Endometrial microvascular endothelial cells (primary cell): ENCODE measurements around the gene ENTR1. TPM values are rescaled to one million over a fixed set of nuclear protein-coding genes. Genes with fewer than 3 reads are reported as not detected.

Experiments used
- in situ Hi-C: cut with HindIII; loops from 2 replicates; pipeline ENCODE4 v1.10.0; 2017; ENCODE audit warnings: low sequenced_read_pairs, low pct_unique_long_range_greater_than_20kb; ENCODE audit errors: inconsistent ontology term
- total RNA-seq: library from RNA; depleted of rRNA; stranded (reverse); fragments of >200 nt; gene quantifications from one replicate; pipeline ENCODE4 v1.2.3, GENCODE V29; 2015; ENCODE audit errors: inconsistent ontology term

ENTR1 gene
- total RNA-seq, 1 donor from 2014 or later: 55.2 TPM

DNA sequence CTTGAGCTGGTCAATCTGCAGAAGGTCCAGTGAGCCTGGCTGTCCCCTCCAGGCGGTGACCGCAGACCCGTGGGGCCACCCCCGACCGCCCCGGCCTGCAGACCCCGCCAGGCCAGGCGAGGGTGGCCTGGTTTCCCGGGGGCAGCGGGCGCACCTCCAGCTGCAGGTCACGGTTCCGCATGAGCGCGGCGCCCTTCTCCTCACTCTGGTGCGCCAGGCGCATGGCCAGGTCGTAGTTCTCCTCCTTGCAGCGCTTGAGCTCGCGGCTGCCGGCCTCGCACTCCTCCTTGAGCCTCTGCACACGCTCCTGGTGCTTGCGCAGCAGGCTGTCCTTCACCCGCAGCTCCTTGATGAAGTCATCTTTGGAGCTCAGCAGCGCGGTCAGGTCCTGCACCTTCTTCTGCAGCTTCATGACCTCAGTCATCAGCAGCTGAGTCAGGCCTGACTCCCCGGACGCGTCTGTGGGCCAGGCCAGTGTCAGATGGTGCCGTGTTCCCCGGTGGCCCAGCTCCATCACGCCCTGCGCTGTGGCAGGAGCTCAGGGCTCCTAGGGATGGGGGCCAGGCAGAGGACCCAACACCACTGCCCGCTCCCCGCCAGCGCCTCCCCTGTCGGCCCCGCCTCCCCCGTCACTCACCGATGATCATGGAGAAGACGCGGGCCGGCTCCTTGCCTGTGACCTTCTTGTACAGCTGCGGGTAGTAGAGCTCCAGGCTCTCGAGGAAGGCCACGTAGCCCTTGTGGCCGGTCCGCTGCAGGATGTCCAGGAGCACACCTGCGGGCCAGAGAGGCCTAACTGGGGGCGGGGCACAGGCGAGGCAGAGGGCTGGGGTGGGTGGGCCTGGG lies 39.5 kb downstream of the ENTR1 start:
- in situ Hi-C loops: no loop called here

- in situ Hi-C loops: no loop called here
Measured at GRCh38 chr9:136370037-136370436, 40.4 kb downstream of the ENTR1 start.

- in situ Hi-C loops: no loop called here
Measured at GRCh38 chr9:136368190-136368589, 42.2 kb downstream of the ENTR1 start.

GRCh38 chr9:136367296-136368145 lies 42.9 kb downstream of the ENTR1 start:
- in situ Hi-C loops: no loop called here

DNA sequence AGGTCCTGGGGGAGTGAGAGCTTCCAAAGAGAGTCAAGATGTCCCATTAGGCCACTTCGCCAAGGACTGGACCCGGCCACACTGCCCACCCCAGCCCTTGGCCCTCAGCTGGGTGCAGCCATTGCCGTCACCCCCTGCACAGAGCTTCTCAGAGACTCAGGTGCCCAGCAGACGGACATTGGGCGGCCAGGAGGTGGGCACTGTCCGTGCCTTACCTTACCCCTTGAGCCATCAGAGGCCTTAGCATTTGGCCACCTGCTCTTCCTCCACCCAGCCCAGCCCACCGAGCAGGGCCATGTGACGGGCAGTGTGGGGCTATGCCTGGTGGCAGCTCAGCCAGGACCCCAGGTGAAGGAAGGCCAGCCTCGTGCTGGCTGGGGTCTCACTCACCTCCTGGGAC lies 43.6 kb downstream of the ENTR1 start:
- in situ Hi-C loops: no loop called here

DNA sequence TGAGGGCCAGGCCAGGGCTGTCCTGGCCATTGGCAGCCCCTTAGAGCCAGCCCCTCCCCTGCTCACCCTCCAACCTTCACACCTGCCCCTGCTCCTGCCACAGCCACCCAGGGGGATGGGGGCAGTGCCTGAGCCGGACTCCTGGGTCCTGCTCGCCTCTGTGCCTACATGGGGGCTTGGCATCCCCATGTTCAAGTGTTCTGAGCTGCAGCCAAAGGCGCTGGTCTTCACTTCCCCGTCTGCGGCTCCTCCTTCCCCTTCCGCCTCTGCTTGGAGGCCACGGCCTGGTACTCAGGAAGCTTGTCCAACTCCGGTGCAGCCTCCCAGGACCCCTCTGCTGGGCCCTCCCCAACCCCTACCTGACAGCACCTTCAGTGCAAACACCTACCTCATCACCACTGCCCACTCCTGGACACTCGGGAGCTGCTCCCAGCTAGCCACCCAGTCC lies 44.6 kb downstream of the ENTR1 start:
- in situ Hi-C loops: no loop called here

GRCh38 chr9:136364942-136365774 lies 45.3 kb downstream of the ENTR1 start:
- in situ Hi-C loops: no loop called here

DNA sequence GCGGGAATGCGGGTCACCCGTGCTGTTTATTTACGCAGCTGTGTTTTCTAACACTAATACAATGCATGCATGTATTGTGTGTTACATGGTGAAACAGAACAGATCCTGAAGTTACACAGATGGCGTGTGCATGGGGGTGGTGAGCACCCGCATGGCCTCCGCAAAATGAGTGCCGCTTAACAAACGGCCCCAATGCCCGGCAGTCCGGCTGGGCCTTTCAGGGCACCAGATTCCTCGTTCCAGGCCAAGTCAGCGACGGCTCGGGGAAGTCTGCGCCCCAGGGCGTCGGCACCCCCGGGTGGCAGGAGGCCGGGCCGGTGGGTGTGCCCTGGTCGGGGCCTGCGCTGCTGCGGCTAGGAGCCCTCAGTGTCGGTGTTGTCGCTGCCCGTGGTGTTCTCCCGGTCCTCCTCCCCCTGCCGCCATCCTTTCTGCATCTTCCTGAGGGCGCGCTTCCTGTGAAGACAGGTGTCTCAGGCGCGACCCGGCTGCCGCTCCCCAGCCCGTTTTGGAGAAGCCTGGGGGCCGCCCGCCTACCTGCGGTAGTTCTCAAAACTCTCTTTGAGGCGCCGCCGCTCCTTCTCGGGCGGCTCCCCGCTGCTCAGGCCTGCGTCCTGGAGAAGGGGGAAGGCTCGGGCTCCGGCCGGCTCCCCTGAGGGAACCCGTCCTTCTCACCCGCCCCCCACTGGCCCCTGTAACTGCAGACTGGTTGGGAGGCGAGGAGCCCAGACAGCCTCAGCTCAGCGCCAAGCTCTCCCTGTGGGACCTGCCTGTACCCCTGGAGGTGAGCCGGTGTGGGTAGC lies 46.3 kb downstream of the ENTR1 start:
- in situ Hi-C loops: no loop called here

DNA sequence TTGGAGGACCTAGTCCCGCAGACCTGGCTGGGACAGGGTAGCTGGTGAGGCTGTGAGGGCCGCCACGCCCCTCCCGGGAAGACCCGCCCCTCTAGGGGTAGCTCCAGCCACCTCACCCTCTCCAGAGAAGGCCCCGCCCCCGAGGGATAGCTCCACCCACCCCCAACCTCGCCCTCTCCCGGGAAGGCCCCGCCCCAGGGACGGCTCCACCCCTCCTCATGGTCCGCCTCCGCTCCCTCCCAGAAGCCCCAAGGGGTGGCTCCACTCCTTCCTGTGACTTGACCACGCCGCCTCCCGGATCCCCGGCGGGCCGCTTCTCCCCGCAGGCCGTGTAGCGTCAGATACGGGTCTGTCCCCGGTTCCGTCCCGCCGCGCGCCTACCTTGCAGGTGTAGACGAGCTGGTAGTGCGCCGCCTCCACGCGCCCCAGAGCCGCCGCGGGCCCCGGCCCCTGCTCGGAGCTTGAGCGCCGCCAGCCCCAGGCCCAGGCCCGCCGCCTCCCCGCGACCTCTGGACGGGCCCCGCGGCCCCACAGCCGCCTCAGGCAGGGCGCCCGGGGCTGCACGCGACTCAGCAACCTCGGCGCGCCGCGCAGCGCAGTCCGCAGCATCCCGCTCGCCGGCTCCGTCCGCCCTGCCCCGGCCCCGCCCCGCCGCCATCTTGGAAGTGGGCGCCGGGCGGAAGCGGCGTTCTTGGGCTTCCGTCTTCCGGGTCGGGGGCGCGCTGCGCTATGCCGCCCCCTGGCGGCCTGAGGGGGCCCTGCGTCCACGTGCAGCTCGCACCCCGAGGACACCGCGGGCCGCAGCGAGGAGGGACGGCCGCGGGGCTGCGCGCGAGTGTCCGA lies 47.1 kb downstream of the ENTR1 start, which contains the start of gene DNLZ:
DNLZ (minus strand) TSS at position 639 of the 843 bp plus-strand sequence; CDS start at position 609, 30 bp downstream.
- in situ Hi-C loops: no loop called here

- in situ Hi-C loops: no loop called here
Measured at GRCh38 chr9:136362450-136362784, 48.0 kb downstream of the ENTR1 start.

- in situ Hi-C loops: no loop called here
Measured at GRCh38 chr9:136361754-136362449, 48.5 kb downstream of the ENTR1 start.

DNA sequence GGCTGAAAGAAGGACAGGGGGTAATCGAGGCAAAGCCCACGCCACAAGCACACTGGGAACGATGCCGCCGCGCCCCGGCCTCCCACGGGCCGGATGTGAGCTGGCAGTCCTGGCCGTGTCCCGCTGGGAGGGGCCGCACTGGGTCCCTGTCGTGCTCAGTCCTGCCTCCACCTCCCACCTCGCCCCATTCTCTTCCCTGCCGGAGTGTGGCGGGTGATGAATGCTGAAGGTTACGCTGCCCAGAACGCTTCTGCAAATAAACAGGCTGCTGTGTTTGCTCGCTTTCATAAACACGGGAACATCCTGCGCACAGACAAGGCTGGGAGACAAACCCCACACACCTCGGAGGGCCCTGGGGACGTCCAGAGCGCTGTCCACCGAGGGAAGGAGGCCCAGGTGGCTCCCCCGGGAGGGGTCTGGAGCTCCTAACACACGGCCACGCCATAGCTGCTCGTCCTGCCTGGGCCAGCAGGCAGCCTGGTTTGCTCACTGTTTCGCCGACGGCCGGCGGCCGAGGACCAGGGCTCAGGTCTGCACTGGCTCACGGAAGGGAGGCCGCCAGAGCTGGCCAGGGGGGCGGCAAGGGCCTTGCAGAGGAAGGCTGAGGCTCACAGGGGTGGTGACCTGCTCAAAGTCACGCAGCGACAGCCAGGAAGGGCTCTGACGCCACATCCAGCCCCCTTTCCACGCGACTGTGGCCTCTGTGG lies 49.2 kb downstream of the ENTR1 start:
- in situ Hi-C loops: no loop called here

- in situ Hi-C loops: no loop called here
Measured at GRCh38 chr9:136359774-136360718, 50.4 kb downstream of the ENTR1 start.

DNA sequence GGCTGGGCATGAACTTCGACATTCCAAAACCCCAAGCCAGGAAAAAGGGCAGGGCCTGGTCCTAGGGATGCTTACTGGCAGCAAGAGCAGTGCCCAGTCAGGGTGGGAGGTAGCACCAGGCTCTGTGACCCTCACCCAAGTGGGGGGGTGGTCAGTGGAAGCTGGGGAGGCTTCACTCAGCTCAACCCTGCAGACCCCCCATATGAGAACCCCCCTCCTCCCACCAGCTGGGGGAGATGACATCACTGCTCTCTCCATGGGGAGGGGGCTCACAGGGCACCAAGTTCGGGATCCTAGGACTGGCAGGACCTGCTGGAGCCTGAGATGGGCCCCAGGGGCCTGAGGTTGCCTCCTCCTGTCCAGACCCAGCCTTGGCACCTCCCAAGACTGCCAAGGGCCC lies 51.5 kb downstream of the ENTR1 start:
- in situ Hi-C loops: no loop called here

DNA sequence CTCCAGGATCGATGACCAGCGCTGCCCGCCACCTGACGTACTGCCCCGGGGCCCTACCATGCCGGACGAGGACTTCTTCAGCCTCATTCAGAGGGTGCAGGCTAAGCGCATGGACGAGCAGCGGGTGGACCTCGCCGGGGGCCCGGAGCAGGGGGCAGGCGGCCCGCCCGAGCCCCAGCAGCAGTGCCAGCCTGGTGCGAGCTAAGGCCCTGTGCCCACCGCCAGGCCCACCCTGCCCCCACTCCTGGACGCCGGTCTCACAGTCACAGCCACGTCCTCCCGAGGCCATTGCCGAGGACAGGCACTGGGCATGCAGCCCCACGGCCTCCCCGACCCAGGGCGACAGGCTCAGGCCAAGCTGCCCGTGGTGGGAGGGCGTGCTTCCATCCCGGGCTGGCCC lies 52.4 kb downstream of the ENTR1 start:
- in situ Hi-C loops: no loop called here
